GM21786 (cell line): Measurements from ENCODE around the gene CREBL2.
"Not testable (repeated sequence)": the region's sequence is repeated elsewhere in the genome, so short reads cannot be mapped to it uniquely, and the experiment has no call there.

Source experiments
- ATAC-seq: cut with Tn5 transposase; IDR thresholded peaks from one replicate; pipeline ENCODE4 v1.9.1; 2021; ENCODE audit not compliant: unreplicated experiment

Gene CREBL2

DNA sequence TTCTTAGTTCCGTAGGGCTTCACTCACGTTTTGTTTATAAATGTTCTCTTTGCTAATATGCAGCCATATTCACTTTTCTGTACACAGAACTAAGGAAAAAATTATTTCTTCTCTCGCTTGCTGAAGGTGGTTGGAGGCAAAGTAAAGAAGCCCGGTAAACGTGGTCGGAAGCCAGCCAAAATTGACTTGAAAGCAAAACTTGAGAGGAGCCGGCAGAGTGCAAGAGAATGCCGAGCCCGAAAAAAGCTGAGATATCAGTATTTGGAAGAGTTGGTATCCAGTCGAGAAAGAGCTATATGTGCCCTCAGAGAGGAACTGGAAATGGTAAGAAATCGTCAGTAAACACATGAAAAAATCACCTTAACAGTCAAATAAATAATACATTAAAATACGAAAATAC is 24.0 kb downstream of the CREBL2 start:
- ATAC-seq: no peak

DNA sequence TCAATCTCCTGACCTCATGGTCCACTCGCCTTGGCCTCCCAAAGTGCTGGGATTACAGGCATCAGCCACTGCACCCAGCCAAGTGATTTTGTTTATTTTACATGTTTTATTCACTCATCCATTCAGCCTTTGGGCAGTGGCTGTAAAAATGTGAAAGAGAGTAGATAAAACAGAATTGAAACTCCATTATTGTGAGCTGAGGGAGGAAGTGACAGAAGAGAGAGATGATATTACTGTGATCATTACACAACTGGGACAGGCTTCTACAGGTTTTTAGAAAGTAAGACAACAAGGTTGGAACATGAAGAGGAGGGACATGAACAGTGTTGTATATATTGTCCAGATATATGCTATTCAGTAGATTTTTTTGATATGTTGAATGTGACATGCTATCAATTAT is 25.0 kb downstream of the CREBL2 start:
- ATAC-seq: peak; percentile 76

GRCh38 chr12:12639995-12640394 is 28.3 kb downstream of the CREBL2 start:
- not testable (repeated sequence) for ATAC-seq

DNA sequence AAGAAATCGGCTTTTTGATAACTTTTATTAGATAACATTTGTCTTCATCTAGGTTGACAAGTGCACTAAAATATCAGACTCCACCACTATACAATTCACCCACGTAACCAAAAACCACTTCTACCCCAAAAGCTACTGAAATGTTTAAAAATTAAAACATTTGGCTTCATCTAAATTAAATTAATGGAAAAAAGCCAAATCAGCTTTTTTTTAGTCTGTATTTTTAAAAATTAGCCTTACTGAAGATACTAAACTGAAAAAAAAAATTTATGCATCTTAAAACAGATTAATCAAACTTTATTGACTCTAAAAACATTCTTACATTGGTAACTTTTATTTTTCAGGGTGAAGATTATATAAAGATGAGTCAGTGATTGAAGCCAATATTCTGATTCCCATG is 30.0 kb downstream of the CREBL2 start:
- ATAC-seq: no peak

DNA sequence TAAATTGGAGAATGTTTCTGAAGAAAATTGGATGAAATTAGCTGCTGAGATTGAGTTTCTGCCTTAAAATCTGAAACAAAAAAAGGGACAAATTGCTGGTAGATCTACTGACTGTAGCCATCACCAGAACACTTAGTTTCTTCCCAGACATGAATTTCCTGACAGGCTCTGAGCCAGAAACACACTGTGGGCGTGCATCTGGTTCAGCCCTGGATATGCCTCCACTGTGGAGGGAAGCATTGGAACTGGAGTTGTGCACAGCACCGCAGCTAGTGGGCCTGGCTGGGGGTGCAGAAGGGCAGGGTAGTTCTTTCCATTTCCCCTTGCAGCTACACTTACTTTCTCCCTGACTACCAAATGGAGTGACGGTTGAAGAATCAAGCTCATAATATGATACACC is 31.2 kb downstream of the CREBL2 start:
- no peak for ATAC-seq

DNA sequence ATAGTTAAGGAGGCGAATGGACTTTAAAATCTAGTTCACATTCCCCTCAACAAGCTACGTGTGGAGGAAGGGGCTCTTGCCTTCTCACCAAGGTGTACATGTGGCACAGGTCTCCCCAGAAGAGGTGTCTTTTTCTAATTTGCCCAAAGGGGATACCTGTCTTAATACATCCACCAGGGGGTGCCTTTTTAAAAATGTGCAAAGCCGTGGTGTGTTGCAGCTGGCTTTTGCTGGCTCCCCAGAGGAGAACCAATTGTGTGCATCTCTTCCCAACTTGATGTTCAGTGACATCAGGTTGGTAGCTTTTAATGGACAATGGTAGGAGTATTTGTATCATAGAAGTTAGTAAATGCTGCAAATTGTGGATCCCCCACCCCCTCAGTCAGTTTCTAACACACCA is 33.8 kb downstream of the CREBL2 start:
- peak; percentile 41 for ATAC-seq

GRCh38 chr12:12645968-12646367 is 34.3 kb downstream of the CREBL2 start:
- ATAC-seq: peak; percentile 76

DNA sequence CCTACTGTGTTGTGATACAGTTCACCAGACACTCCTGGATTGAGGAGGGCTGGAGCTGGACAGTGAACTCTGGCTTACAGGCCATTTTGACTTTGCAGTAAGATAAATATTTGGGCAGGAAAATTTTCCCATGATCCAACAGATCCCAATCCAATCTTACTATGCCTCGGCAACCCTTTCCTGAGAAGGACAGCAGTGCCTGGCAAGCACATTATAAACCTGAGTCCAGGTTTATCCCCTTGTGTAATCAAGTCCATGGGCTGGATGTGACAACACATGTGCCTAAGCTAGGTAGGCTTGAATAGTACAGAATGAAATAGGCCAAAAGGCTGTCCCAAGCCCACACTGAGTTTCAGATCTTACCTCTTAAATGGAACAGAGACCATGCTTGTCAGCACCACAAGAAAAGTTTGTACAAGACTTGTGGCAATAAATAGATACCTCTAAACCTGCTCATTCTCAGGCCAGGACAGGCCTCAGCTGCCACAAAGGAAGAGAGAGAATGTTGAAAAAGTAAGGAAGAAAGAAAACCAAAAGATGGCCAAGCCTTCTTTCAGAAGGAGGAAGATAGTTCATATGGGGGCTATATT is 34.9 kb downstream of the CREBL2 start:
- no peak for ATAC-seq

- ATAC-seq: no peak
These were observed 36.6 kb downstream of the CREBL2 start for GRCh38 chr12:12648284-12648683.

DNA sequence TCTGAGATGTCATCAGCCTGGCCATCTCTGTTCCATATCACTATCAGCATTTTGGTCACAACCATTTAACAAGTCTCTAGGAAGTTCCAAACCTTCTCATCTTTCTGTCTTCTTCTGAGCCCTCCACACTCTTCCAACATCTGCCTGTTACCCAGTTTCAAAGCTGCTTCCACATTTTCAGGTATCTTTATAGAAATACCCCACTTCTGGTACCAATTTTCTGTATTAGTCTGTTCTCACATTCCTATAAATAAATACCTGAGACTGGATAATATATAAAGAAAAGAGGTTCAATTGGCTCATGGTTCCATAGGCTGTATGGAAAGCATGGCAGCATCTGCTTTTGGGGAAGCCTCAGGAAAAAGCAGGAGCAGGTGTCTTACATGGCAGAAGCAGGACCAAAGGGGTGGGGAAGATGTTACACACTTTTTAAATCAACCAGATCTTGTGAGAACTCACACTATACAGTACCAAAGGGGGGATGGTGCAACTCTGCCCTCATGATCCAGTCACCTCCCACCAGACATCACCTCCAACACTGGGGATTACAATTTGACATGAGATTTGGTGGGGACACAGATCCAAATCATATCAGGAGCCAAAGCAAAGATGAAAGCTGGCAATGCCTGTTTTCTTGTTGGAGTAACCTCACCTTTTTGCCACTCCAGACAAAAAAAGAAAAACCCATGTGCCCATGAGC is 37.4 kb downstream of the CREBL2 start:
- no peak for ATAC-seq

GRCh38 chr12:12651752-12652151 is 40.1 kb downstream of the CREBL2 start:
- no peak for ATAC-seq

DNA sequence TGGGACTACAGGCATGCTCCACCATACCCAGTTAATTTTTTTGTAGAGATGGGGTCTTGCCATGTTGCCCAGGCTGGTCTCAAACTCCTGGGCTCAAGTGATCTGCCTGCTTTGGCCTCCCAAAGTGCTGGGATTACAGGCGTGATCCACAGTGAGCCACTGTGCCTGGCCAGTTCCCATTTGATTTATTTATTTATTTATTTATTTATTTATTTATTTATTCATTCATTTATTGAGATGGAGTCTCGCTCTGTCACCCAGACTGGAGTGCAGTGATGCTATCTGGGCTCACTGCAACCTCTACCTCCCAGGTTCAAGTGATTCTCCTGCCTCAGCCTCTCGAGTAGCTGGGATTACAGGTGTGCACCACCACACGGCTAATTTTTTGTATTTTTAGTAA is 41.0 kb downstream of the CREBL2 start:
- ATAC-seq: not testable (repeated sequence)

GRCh38 chr12:12653922-12654321 is 42.2 kb downstream of the CREBL2 start:
- no peak for ATAC-seq

GRCh38 chr12:12654691-12655460 is 43.2 kb downstream of the CREBL2 start:
- ATAC-seq: no peak

DNA sequence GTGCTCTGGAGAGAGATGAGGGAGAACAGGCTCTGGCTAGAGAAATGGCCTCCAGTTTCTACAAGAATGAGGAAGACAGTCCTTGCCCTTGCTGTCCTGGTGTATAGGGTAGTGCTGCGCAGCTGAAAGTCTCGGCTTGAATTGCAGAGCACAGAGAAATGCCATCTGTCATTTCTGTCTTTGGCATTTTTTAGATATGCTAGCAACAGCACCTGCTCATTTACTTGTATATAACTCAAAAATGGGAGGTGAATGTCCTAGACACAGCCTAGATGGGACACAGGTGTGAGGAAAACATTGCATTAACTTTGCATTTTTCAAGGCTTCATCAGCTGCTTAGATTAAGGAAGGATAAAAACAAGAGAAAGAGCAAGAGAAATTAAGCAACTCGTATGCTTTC is 48.5 kb downstream of the CREBL2 start:
- no peak for ATAC-seq

- no peak for ATAC-seq
These were observed 49.6 kb downstream of the CREBL2 start for GRCh38 chr12:12661086-12661856.

DNA sequence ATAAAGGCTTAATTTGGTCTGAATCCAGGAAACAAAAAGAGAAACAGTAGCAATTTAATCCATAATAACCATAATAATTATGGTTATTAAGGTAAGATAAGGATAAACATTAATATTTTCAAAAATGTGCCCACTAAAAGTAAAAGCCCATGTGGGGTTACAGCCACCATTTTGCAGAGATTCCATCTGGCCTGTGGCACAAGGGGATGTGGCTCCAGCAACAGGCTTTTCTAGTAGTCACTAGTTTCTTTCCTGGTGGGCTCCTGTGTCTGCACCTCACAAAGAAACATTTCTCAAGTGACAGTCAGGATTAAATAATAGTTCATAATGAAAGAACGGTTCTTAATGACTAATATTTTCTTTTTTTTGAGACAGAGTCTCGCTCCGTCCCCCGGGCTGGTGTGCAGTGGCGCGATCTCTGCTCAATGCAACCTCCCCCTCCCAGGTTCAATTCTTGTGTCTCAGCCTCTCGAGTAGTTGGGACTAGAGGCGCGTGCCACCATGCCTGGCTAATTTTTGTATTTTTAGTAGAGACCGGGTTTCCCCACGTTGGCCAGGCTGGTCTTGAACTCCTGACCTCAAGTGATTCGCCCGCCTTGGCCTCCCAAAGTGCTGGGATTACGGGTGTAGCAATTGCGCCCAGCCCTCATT is 52.1 kb downstream of the CREBL2 start:
- no peak for ATAC-seq

GRCh38 chr12:12665194-12665593 is 53.5 kb downstream of the CREBL2 start:
- ATAC-seq: no peak

DNA sequence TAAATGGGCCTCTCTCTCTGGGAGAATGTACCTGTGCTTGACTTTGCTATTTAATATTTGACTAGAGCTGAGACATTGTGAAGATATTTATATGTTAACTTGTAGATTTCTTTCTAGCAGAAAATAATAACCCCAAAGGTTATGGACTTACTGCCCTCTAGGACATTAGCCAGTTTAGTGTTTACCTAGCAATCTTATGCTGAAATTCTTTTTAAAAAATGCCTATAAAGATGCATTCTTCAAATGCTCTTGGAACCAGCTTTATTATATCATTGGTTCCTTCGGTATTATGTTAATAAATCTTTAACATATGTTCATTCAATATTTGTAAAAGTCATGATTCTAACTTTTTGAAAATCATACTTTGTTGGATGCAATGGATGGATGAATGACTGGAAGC is 56.3 kb downstream of the CREBL2 start:
- no peak for ATAC-seq

- ATAC-seq: no peak
These were observed 57.3 kb downstream of the CREBL2 start for GRCh38 chr12:12669020-12669419.
